Measurements from ENCODE around the gene NUPR2. TPM values are rescaled to one million over a fixed set of nuclear protein-coding genes. Genes with fewer than 3 reads are reported as not detected.

Gene NUPR2
- total and polyA plus RNA-seq, 2 of the 8 experiments (the other 6 are each of a cell fraction or from before 2014, with no cell fraction given), result not detected

DNA sequence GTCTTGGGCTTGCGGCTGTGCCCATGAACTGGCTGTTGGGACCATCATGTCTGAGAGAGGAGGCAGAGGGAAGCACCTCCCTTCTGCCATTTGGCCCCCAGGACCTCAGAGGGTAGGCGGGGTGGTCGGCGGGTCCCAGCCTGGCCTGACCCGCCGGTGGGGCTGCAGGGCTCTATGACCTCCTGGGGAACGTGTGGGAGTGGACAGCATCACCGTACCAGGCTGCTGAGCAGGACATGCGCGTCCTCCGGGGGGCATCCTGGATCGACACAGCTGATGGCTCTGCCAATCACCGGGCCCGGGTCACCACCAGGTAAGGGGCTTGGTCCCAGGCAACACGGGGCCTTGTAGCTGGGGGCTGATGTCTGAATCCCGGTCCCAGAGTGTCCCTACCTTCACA is 38.0 kb downstream of the NUPR2 start:
- Histone ChIP-seq H3K4ac (replicated peaks; ENCODE audit: insufficient read length, low read depth, low read length) (no peak overlapping the region), H4K91ac (replicated peaks; ENCODE audit: insufficient read length, low read length) (no peak overlapping the region), H3K4me3 (ENCODE audit: extremely low read depth in 1 of 4, insufficient read depth in 2 of 4, low read depth in 3 of 4, low read length in 4 of 4) (no peak overlapping the region), H4K5ac (ENCODE audit: insufficient read length, low read depth, low read length) (no peak overlapping the region), H2BK20ac (ENCODE audit: low read length) (no peak overlapping the region), H2AFZ (ENCODE audit: low read length) (no peak overlapping the region), H3K9me3 (ENCODE audit: insufficient read depth in 2 of 2, low read depth in 1 of 2, low read length in 1 of 2) (no peaks in the 10 kb centered on the region), H2BK15ac (ENCODE audit: low read length) (no peak overlapping the region), H3K18ac (ENCODE audit: extremely low read depth, low read length) (no peak overlapping the region), H2BK12ac (ENCODE audit: low read depth, low read length) (no peak overlapping the region), H3K79me2 (ENCODE audit: control insufficient read depth in 1 of 2, insufficient read depth in 2 of 2, low read length in 2 of 2) (no peaks in the 10 kb centered on the region), H3K27ac (ENCODE audit: low read depth, low read length) (no peak overlapping the region), H4K8ac (ENCODE audit: extremely low read depth, insufficient read depth, low read length) (no peak overlapping the region), H2AK5ac (ENCODE audit: low read depth, low read length) (no peak overlapping the region), H3K23me2 (ENCODE audit: low read depth, low read length) (no peaks in the 10 kb centered on the region), H3K9ac (replicated peaks in 1 of 4; ENCODE audit: extremely low read depth in 1 of 4, low read depth in 3 of 4, low read length in 3 of 4) (no peak overlapping the region), H3K36me3 (ENCODE audit: control insufficient read depth in 2 of 4, insufficient read depth in 4 of 4, low read length in 3 of 4) (peaks cover 0 to 25% (median 8%) of the 10 kb centered on the region in 4 experiments; a peak in 7 of 8 replicates), H3K27me3 (replicated peaks in 1 of 4; ENCODE audit: control insufficient read depth in 3 of 4, extremely low read depth in 1 of 4, insufficient read depth in 3 of 4, low read length in 3 of 4) (no peaks in the 10 kb centered on the region), H3K4me2 (ENCODE audit: insufficient read depth in 1 of 2, low read depth in 2 of 2, low read length in 2 of 2) (no peak overlapping the region), H3K79me1 (ENCODE audit: low read depth, low read length) (no peaks in the 10 kb centered on the region), H4K20me1 (replicated peaks in 1 of 2; ENCODE audit: control insufficient read depth in 1 of 2, insufficient read depth in 2 of 2, low read length in 2 of 2) (no peaks in the 10 kb centered on the region), H3K23ac (ENCODE audit: insufficient read length) (no peak overlapping the region), H3K14ac (ENCODE audit: insufficient read length) (no peak overlapping the region), H2BK120ac (replicated peaks; ENCODE audit: low read depth, low read length) (no peak overlapping the region), H3K56ac (replicated peaks; ENCODE audit: insufficient read length, low read depth, low read length) (no peak overlapping the region), H3K4me1 (replicated peaks in 1 of 4; ENCODE audit: control insufficient read depth in 3 of 4, insufficient read depth in 4 of 4, low read length in 3 of 4) (no peaks in the 10 kb centered on the region), H2BK5ac (ENCODE audit: low read depth, low read length) (no peak overlapping the region)
- FAIRE-seq, result no peak
- ChIA-PET CTCF (ENCODE audit: partially characterized antibody) (interaction anchor here (0.7 to 2.9 kb wide), 5 partner anchors 14 to 437 kb away, joined by 3 to 23 read pairs (median 3); partner anchors contain the start of gene PHKG1), POLR2A (ENCODE audit: partially characterized antibody) (interaction anchor here (0.8 to 1.7 kb wide), 6 partner anchors 9 to 27 kb away, joined by 3 to 5 read pairs (median 3); partner anchors contain the start of genes CCT6A, PSPH and SUMF2)
- WGBS, 2 experiments (ENCODE audit: extremely low coverage in 1 of 2, insufficient coverage in 1 of 2, insufficient read length in 1 of 2, insufficient replicate concordance in 2 of 2, low coverage in 1 of 2, low lambda C conversion rate in 2 of 2, missing lambda C conversion rate in 1 of 2), result 96% methylated on average over 16 of the region's 16 CpGs; no CpG with 5 or more reads in 1 of the 2 experiments
- DNase-seq (ENCODE audit: low read depth in 1 of 2, low spot score in 2 of 2), result no peak
- no peak for TF ChIP-seq SAP30 (IDR thresholded peaks at IDR 0.05; ENCODE audit: insufficient read depth, insufficient replicate concordance, low read length)
- TF ChIP-seq, protein P1, sequence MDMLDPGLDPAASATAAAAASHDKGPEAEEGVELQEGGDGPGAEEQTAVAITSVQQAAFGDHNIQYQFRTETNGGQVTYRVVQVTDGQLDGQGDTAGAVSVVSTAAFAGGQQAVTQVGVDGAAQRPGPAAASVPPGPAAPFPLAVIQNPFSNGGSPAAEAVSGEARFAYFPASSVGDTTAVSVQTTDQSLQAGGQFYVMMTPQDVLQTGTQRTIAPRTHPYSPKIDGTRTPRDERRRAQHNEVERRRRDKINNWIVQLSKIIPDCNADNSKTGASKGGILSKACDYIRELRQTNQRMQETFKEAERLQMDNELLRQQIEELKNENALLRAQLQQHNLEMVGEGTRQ (IDR thresholded peaks at IDR 0.05; ENCODE audit: low read length), result no peak
- no peak for TF ChIP-seq CHD1 (IDR thresholded peaks at IDR 0.05; ENCODE audit: low read depth, low read length)
- no peak for TF ChIP-seq EP300 (IDR thresholded peaks at IDR 0.05; ENCODE audit: borderline replicate concordance in 1 of 2, low read depth in 2 of 2, low read length in 2 of 2)
- no peak for TF ChIP-seq RXRA (IDR thresholded peaks at IDR 0.05; ENCODE audit: insufficient read depth, low read depth, low read length)
- TF ChIP-seq TAF1 (IDR thresholded peaks at IDR 0.05; ENCODE audit: low read depth, low read length), result no peak
- TF ChIP-seq ZNF274 (IDR thresholded peaks at IDR 0.05; ENCODE audit: borderline replicate concordance, extremely low read depth, low read length), result no peak
- no peak for TF ChIP-seq BCL11A (IDR thresholded peaks at IDR 0.05; ENCODE audit: low read depth in 2 of 2, low read length in 2 of 2)
- TF ChIP-seq HDAC6 (IDR thresholded peaks at IDR 0.05; ENCODE audit: low read depth, low read length), result no peak
- no peak for TF ChIP-seq MAFK (IDR thresholded peaks at IDR 0.05; ENCODE audit: low read depth, low read length)
- no peak for TF ChIP-seq POLR2AphosphoS5 (IDR thresholded peaks at IDR 0.05; ENCODE audit: low read depth, low read length)
- TF ChIP-seq POU5F1 (IDR thresholded peaks at IDR 0.05; ENCODE audit: low read depth, low read length), result no peak
- TF ChIP-seq, protein P2, sequence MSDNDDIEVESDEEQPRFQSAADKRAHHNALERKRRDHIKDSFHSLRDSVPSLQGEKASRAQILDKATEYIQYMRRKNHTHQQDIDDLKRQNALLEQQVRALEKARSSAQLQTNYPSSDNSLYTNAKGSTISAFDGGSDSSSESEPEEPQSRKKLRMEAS (IDR thresholded peaks at IDR 0.05), result no peak

Data from H1 (cell line).